ENCODE results near the gene ATP6V1A.

GRCh38 chr3:113698956-113699355 is 47.9 kb upstream of the ATP6V1A start:
- TF ChIP-seq PATZ1 (CRISPR knock-in tag; IDR thresholded peaks at IDR 0.05; ENCODE audit: borderline replicate concordance) (no peak), RARB (CRISPR knock-in tag; IDR thresholded peaks at IDR 0.05) (no peak)

Data from SK-N-SH treated with all-trans-retinoic acid at 6 μM for 48 hours (cell line).